NOMO-1 treated with DMSO at 0.1 percent for 48 hours (cell line): ENCODE data around the gene CEP85.
"Not testable (repeated sequence)": the region's sequence is repeated elsewhere in the genome, so short reads cannot be mapped to it uniquely, and the experiment has no call there.

ENCODE experiments used
- DNase-seq: peaks from one replicate; lab custom pipeline; 2025; ENCODE audit not compliant: unreplicated experiment; lab: John Stamatoyannopoulos, UW

CEP85 gene

DNA sequence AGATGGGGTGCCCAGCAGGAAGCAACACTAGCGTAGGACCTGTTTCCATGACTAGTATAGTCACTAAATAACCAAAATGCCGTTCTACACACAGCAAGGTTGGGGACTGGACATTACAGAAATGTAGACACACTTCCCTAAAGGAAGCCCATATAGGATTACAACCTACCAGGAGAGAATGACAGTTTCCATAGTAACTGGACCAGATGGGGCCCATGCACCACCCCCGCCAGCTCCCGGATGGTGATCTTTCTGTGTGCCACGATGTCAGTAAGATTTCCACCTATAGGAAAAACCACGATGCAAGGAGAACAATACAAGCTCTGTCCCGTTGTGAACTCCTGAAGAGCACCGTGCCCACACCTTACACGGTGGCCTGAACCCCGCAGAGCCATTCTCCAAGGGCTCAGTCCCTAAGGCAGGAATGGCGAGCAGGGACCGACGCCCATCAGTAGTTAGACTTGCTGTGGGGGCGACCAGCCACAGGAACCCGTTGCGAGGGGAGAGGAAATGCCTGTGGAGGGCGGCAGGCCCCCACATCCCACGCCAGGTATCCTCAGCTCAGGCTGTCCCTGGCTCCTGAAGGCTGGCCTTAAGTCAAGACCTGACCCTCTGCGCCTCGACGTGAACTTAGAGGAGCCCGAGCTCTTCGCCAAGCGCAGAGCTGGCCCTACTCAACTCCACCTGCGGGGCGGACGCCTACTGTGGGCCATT, 13.6 kb upstream of the CEP85 start:
- no peak for DNase-seq

DNA sequence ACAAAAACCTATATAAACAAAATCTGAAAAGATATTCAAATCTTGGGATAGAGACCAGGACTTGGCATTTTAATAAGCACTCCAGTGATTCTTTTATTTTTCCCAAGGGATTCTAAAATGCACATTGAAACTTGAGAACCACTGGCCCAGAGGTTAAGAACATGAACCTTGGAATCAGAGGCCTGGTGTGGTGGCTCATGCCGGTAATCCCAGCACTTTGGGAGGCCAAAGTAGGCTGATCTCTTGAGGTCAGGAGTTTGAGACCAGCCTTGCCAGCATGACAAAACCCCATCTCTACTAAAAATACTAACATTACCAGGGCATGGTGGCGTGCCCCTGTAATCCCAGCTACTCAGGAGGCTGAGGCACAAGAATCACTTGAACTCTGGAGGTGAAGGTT, 12.9 kb upstream of the CEP85 start:
- DNase-seq: no peak

DNA sequence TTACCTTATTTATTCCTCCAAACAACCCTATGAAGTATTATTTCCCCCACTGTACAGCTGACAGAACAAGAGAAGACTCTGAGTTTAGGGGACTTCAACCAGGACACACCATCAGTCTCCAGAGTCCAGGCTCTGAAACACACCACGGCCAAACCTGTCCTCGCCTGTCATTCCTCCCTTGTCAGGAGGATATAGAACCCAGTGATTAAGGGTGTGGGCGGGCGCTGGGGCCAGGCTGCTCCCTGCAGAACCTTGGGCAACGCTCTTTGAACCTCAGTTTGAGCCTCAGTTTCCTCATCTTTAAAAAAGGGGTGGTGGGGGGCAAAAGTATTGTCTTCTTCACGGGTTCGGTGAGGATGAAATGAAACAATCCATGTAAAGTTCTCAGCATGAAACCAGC, 9.4 kb upstream of the CEP85 start:
- no peak for DNase-seq

DNA sequence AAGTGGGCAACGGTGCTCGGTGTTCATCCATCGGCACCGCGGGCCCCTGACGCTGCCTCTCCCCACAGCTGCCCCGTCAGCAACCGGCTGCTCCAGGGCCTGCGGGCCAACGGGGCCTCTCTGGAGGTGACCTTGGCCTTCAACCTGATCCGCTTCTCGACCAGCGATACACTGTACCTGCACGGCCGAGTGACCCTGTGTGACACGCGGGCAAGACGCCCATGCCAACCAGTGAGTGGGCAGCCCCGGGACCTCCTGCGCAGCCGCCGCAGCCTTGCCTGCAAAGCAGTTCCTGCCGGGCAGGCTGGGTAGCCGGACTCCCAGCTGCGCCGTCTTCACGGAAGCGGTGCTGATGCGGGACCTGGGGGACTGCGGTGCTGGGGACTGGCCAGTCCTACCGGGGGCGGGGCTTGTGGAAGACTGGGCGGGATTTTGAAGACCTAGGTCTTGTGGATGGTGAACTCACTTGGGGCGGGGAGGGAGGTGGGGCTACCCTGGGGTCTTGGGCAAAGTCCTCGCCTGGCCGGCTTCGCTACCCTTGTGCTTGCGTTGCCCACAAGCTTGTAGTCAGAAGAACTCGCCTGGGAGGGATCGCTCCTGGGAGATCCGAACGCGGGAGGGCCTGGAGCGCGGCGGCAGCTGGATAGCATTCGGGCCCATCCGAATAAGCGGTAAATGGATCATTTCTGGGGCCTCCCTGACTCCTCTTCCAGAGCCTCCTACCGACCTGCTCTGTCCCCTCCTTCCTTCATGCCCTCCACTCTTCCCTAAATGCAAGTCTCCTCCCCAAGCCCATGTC, 8.8 kb upstream of the CEP85 start:
- DNase-seq: no peak

GRCh38 chr1:26230682-26231081, 3.3 kb upstream of the CEP85 start:
- DNase-seq: not testable (repeated sequence)

DNA sequence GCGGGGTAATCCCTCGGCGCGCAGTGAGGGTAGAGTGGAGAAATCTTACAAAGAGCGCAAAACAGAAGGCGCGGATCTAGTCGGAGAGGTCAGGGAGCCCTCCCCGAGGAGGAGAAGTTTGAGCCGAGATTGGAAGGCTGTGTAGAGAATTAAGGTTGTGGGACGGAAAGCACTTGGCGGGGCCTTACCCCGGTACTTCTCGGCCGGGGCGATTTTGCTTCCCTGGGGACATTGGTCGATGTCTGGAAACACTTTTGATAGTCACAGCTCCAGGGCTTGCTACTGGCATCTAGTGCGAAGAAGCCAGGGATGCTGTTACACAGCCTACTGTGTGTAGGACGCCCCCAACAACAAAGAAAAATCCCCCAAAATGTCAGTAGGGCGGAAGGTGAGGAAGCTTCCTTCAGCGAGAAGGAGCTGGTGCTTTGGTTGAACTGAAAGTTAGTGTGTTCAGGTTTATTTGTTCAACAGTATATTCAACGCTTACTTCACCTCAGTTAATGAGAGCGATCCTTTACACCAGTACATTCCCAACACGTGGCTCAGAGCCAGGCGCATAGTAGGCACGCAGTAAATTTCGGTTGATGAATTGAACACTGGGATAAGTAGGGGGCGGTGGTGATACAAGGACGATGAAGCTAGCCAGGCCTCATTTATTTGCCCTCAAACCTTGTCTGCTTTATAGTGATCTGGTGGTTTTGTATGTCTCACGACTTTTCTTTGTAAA, 807 bp downstream of the CEP85 start:
- peak; percentile 15 for DNase-seq

- DNase-seq: peak; percentile 39
Observed at GRCh38 chr1:26237230-26237966, 3.4 kb downstream of the CEP85 start.

- no peak for DNase-seq
Observed at GRCh38 chr1:26239936-26240335, 5.9 kb downstream of the CEP85 start.

- DNase-seq: no peak
Observed at GRCh38 chr1:26252718-26253117, 18.7 kb downstream of the CEP85 start.

GRCh38 chr1:26254404-26254803, 20.4 kb downstream of the CEP85 start:
- no peak for DNase-seq

DNA sequence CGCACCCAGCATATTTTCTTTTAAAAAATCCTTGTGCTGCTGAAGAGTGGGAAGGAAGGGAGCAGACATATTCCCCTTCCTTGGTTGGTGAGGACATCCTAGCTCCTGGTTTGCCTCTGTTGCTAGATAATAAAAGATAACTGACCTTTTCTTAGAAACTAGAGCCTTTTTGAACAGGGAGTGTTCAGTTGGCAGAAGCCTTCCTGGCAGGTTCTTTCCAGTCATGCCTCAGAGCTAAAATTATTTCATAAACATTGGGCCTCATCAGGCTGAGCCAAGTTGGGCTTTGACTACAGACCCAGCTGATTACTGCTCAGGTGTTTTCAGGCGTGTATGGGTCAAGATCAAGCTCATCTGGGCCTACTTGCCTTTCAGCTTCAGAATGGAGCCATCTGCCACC, 23.2 kb downstream of the CEP85 start:
- DNase-seq: no peak

- DNase-seq: peak; percentile 21
Observed at GRCh38 chr1:26259005-26259404, 25.0 kb downstream of the CEP85 start.

- DNase-seq: peak; percentile 90
Observed at GRCh38 chr1:26259578-26259977, 25.6 kb downstream of the CEP85 start.

GRCh38 chr1:26263212-26263611, 29.2 kb downstream of the CEP85 start:
- DNase-seq: no peak

- DNase-seq: no peak
Observed at GRCh38 chr1:26265405-26265804, 31.4 kb downstream of the CEP85 start.

GRCh38 chr1:26268290-26269197, 34.5 kb downstream of the CEP85 start:
- DNase-seq: no peak

GRCh38 chr1:26269198-26269550, 35.2 kb downstream of the CEP85 start:
- DNase-seq: no peak

DNA sequence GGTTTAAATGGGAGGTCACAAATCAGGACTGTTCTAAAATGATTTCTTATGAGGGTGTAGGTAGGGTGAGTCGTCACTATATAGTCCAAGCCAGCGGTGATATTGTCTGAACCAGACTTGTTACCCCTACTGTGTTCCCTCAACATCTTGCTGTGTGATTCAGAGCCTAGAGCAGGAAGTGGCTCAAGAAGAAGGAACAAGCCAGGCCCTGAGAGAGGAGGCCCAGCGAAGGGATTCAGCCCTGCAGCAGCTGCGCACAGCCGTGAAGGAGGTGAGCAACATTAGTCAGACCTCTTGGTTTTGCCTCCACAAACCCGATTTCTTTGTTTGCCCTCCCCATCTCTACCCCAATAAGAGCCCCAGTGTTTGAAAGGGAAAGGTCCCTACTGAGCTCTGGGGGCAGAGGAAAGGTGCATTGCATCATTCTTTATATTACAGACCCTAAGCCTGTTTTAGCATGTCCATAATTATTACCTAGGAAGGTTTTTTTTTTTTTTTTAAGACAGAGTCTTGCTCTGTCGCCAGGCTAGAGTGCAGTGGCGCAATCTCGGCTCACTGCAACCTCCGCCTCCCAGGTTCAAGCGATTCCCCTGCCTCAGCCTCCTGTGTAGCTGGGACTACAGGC, 40.9 kb downstream of the CEP85 start:
- peak; percentile 94 for DNase-seq

DNA sequence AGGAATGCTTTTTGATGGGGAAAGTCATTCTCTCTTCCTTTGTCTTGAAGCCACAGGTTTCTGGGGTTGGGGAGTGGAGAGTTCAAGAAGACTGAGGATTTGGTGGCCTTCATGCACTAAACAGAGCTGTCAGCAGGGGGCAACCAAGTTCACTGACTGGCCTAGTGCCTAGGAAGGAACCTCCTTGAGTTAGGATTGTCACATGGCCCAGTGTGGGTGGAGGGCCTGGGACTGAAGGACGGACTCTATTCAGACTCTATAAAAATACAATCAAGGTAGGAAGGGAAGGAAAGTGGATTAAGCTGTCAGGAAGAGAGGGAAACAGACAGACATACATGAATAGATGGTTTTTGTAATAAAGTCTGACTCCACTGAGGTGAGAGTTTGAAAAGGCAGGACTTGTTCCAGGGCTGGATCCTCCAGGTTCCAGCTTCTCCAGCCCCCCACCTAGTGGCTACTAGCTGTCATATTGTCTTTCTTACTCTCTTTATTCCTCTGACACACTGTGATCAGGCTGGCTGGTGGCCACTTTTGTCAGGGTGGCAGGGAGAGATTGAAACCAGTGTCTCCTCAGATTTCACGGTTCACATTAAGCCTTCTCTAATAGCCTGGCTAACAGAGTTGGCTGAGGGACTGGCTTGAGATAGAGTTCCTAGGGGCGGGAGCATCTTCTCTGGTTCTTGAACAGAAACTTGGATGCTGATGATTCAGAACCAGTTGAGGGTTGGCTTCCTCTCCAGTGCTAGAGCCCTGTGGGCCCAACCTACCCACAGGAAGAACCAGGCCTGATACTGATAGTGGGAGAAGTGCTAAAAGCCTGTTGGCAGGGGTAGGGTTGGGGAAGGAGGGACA, 41.8 kb downstream of the CEP85 start:
- peak; percentile 57 for DNase-seq
